Measurements from ENCODE around the gene NWD2. TPM values are rescaled to one million over a fixed set of nuclear protein-coding genes. Genes with fewer than 3 reads are reported as not detected.

NWD2 gene
- total RNA-seq, 2 experiments from 2014 or later: not detected

DNA sequence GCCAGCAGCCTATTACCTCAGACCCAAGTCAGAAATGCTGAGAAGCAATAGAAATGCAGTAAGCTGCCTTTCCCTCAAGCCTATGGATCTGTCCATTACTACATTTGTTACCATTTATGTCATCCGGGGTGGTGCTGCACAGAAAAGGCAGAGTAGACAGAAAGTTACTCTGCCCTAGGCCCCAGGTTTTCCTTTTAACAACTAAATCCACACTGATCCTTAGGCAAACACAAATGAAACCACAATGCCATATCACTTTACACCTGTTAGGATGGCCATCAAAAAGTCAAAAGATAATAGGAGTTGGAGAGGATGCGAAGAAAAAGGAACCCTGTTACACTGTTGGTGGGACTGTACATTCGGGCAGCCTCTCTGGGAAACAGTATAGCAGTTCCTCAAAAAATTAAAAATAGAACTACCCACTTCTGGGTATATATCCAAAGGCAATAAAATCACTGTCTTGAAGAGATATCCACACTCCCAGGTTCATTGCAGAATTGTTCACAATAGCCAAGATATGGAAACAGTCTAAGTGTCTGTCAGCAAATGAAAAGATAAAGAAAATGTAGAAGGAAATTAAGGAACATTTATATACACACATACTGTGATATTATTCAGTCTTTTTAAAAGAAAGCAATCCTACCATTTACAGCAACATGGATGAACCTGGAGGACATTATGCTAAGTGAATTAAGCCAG is 186.3 kb downstream of the NWD2 start:
- DNase-seq (no peak), ATAC-seq (ENCODE audit: poor library complexity) (no peak)
- Histone ChIP-seq H3K4me3 (ENCODE audit: low read length) (no peak overlapping the region), H3K27ac (ENCODE audit: low read depth in 1 of 2, low read length in 2 of 2) (no peak overlapping the region), H3K27me3 (ENCODE audit: control insufficient read depth in 1 of 2, insufficient read depth in 2 of 2, low read length in 2 of 2) (peaks cover 0 to 23% of the 10 kb centered on the region in 2 experiments), H3K9me3 (ENCODE audit: control insufficient read depth in 1 of 2, insufficient read depth in 1 of 2, low read length in 2 of 2) (no peaks in the 10 kb centered on the region), H3K4me1 (ENCODE audit: insufficient read depth, low read length) (no peaks in the 10 kb centered on the region), H3K36me3 (ENCODE audit: insufficient read depth, low read length) (no peaks in the 10 kb centered on the region)
- H3K4me3 Mint-ChIP-seq: no peak overlapping the region
- peaks cover 54% of the 10 kb centered on the region for H3K27me3 Mint-ChIP-seq
- no peaks in the 10 kb centered on the region for H3K4me1 Mint-ChIP-seq (ENCODE audit: low read depth)
- H3K36me3 Mint-ChIP-seq (ENCODE audit: low read depth): no peaks in the 10 kb centered on the region
- TF ChIP-seq, protein P1, sequence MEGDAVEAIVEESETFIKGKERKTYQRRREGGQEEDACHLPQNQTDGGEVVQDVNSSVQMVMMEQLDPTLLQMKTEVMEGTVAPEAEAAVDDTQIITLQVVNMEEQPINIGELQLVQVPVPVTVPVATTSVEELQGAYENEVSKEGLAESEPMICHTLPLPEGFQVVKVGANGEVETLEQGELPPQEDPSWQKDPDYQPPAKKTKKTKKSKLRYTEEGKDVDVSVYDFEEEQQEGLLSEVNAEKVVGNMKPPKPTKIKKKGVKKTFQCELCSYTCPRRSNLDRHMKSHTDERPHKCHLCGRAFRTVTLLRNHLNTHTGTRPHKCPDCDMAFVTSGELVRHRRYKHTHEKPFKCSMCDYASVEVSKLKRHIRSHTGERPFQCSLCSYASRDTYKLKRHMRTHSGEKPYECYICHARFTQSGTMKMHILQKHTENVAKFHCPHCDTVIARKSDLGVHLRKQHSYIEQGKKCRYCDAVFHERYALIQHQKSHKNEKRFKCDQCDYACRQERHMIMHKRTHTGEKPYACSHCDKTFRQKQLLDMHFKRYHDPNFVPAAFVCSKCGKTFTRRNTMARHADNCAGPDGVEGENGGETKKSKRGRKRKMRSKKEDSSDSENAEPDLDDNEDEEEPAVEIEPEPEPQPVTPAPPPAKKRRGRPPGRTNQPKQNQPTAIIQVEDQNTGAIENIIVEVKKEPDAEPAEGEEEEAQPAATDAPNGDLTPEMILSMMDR (IDR thresholded peaks at IDR 0.05): no peak
- POLR2A ChIA-PET: no interaction called here
- intact Hi-C loops (cut with DNase I, micrococcal nuclease): no loop called here
- CTCF ChIA-PET: interaction anchor here (1.5 kb wide), 1 partner anchor 9 kb away, joined by 4 read pairs; no protein-coding TSS in a partner anchor
- no peak overlapping the region for H3K27ac Mint-ChIP-seq
- H3K9me3 Mint-ChIP-seq: no peaks in the 10 kb centered on the region

DNA sequence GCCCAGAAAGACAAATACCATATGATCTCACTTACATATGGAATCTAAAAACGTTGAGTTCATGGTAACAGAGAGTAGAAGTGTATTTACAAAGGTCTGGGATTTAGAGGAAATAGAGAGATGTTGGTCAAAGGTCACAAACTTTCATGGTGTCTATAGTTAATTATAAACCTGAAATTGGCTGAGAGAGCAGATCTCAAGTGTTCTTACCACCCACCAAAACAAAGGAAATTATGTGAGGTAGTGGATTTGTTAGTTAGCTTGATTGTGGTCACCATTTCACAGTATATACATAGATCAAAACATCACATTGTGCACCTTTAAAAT is 186.8 kb downstream of the NWD2 start:
- Mint-ChIP-seq H3K27me3 (peaks cover 49% of the 10 kb centered on the region), H3K4me1 (ENCODE audit: low read depth) (no peaks in the 10 kb centered on the region), H3K36me3 (ENCODE audit: low read depth) (no peaks in the 10 kb centered on the region), H3K4me3 (no peak overlapping the region), H3K9me3 (no peaks in the 10 kb centered on the region), H3K27ac (no peak overlapping the region)
- CTCF ChIA-PET: interaction anchor here (1.5 kb wide), 1 partner anchor 9 kb away, joined by 4 read pairs; no protein-coding TSS in a partner anchor
- no peak overlapping the region for H3K4me3 ChIP-seq (ENCODE audit: low read length)
- no peaks in the 10 kb centered on the region for H3K4me1 ChIP-seq (ENCODE audit: insufficient read depth, low read length)
- no peaks in the 10 kb centered on the region for H3K9me3 ChIP-seq (ENCODE audit: control insufficient read depth in 1 of 2, insufficient read depth in 1 of 2, low read length in 2 of 2)
- H3K27ac ChIP-seq (ENCODE audit: low read depth in 1 of 2, low read length in 2 of 2): no peak overlapping the region
- peaks cover 0 to 23% of the 10 kb centered on the region in 2 experiments for H3K27me3 ChIP-seq (ENCODE audit: control insufficient read depth in 1 of 2, insufficient read depth in 2 of 2, low read length in 2 of 2)
- H3K36me3 ChIP-seq (ENCODE audit: insufficient read depth, low read length): no peaks in the 10 kb centered on the region
- ATAC-seq (ENCODE audit: poor library complexity) (no peak), DNase-seq (no peak)
- intact Hi-C loops (cut with DNase I, micrococcal nuclease): no loop called here
- TF ChIP-seq, protein P1 (IDR thresholded peaks at IDR 0.05): no peak
- POLR2A ChIA-PET: no interaction called here

DNA sequence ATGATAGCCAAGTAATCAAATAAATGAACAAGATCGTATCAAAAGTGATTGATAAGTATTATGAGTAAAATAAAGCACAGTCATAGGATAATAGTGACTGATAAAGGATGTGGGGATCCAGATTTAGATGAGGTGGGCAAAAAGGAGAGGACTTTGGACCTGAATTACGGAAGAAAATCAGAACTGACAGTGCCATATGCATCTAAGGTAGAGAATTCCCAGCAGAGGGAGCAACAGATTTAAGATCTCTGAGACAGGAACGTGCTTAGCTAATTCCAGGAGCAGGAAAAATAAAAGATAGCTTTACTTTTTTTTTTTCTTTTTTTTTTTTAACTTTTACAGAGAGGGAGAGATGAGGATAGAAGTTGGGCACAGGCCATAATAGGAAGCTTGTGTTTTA is 189.9 kb downstream of the NWD2 start:
- H3K27me3 ChIP-seq (ENCODE audit: control insufficient read depth in 1 of 2, insufficient read depth in 2 of 2, low read length in 2 of 2): peaks cover 0 to 6% of the 10 kb centered on the region in 2 experiments
- H3K9me3 Mint-ChIP-seq: no peaks in the 10 kb centered on the region

More for the DNA sequence above, 189.9 kb downstream of the NWD2 start:
- Histone ChIP-seq H3K4me3 (ENCODE audit: low read length) (no peak overlapping the region), H3K36me3 (ENCODE audit: insufficient read depth, low read length) (no peaks in the 10 kb centered on the region), H3K27ac (ENCODE audit: low read depth in 1 of 2, low read length in 2 of 2) (no peak overlapping the region), H3K9me3 (ENCODE audit: control insufficient read depth in 1 of 2, insufficient read depth in 1 of 2, low read length in 2 of 2) (no peaks in the 10 kb centered on the region), H3K4me1 (ENCODE audit: insufficient read depth, low read length) (no peaks in the 10 kb centered on the region)
- Mint-ChIP-seq H3K27ac (no peak overlapping the region), H3K4me1 (ENCODE audit: low read depth) (no peaks in the 10 kb centered on the region), H3K4me3 (no peak overlapping the region), H3K36me3 (ENCODE audit: low read depth) (no peaks in the 10 kb centered on the region), H3K27me3 (peaks cover 45% of the 10 kb centered on the region)
- ChIA-PET CTCF (no interaction called here), POLR2A (no interaction called here)
- intact Hi-C loops (cut with DNase I, micrococcal nuclease): no loop called here
- DNase-seq (no peak), ATAC-seq (ENCODE audit: poor library complexity) (no peak)
- TF ChIP-seq, protein P1 (IDR thresholded peaks at IDR 0.05): no peak

Measured in CD4-positive, alpha-beta T cell (primary cell).